ENCODE results near the gene PPP6R2. TPM values are rescaled to one million over a fixed set of nuclear protein-coding genes. Genes with fewer than 3 reads are reported as not detected.

PPP6R2 gene
- total RNA-seq, 1 experiment from 2014 or later = 42.6 TPM

GRCh38 chr22:50314081-50314454 lies 29.1 kb upstream of the PPP6R2 start:
- no peak overlapping the region for H2AK5ac ChIP-seq (ENCODE audit: insufficient read length, low read length)
- H3K36me3 Mint-ChIP-seq (ENCODE audit: insufficient read depth in 1 of 3, low read depth in 3 of 3) = no peaks in the 10 kb centered on the region; a peak in 1 of 7 replicates
- no peaks in the 10 kb centered on the region for H3K9me3 ChIP-seq (ENCODE audit: control insufficient read depth, low read depth, low read length)
- no peak overlapping the region for H2BK15ac ChIP-seq (ENCODE audit: low read depth, low read length)
- H3K23ac ChIP-seq (ENCODE audit: insufficient read length, low read depth, low read length) = no peak overlapping the region
- no peak overlapping the region for H2BK12ac ChIP-seq (ENCODE audit: insufficient read length, low read depth, low read length)
- no peaks in the 10 kb centered on the region for H3K9me3 Mint-ChIP-seq
- DNase-seq = no peak
- no peak overlapping the region for H3K4ac ChIP-seq (ENCODE audit: low read depth, low read length)
- peaks cover 2% of the 10 kb centered on the region for H4K20me1 ChIP-seq (ENCODE audit: control insufficient read depth, insufficient read depth, insufficient read length)
- peak overlapping the region in 1 of 3 experiments; percentile 16; a peak in 2 of 7 replicates for H3K27ac Mint-ChIP-seq
- H2AFZ ChIP-seq (ENCODE audit: low read length) = no peak overlapping the region
- no peak overlapping the region for H2BK5ac ChIP-seq (ENCODE audit: insufficient read length, low read length)
- no peak overlapping the region for H3K18ac ChIP-seq (ENCODE audit: insufficient read length, low read depth, low read length)
- H4K8ac ChIP-seq (replicated peaks; ENCODE audit: insufficient read length, low read depth, low read length) = no peak overlapping the region
- no peak overlapping the region for H3K14ac ChIP-seq (ENCODE audit: insufficient read depth, low read length)
- no peak overlapping the region for H3K9ac ChIP-seq (ENCODE audit: extremely low read depth, insufficient read length, low read length)
- TF ChIP-seq, protein P1, sequence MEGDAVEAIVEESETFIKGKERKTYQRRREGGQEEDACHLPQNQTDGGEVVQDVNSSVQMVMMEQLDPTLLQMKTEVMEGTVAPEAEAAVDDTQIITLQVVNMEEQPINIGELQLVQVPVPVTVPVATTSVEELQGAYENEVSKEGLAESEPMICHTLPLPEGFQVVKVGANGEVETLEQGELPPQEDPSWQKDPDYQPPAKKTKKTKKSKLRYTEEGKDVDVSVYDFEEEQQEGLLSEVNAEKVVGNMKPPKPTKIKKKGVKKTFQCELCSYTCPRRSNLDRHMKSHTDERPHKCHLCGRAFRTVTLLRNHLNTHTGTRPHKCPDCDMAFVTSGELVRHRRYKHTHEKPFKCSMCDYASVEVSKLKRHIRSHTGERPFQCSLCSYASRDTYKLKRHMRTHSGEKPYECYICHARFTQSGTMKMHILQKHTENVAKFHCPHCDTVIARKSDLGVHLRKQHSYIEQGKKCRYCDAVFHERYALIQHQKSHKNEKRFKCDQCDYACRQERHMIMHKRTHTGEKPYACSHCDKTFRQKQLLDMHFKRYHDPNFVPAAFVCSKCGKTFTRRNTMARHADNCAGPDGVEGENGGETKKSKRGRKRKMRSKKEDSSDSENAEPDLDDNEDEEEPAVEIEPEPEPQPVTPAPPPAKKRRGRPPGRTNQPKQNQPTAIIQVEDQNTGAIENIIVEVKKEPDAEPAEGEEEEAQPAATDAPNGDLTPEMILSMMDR (conservative IDR thresholded peaks at IDR 0.05) = no peak
- peaks cover 6 to 7% of the 10 kb centered on the region in 2 experiments for H3K4me1 Mint-ChIP-seq
- peaks cover 5% of the 10 kb centered on the region for H3K27me3 Mint-ChIP-seq (ENCODE audit: low read depth)
- H3K79me1 ChIP-seq (ENCODE audit: insufficient read depth, low read depth, low read length, poor library complexity, severe bottlenecking) = no peaks in the 10 kb centered on the region
- H3K27ac ChIP-seq (ENCODE audit: insufficient read length, low read depth, low read length) = no peak overlapping the region
- H2BK120ac ChIP-seq (ENCODE audit: low read depth, low read length, poor library complexity, severe bottlenecking) = no peak overlapping the region
- H4K5ac ChIP-seq (ENCODE audit: insufficient read length, low read depth, low read length) = no peak overlapping the region
- H3K4me1 ChIP-seq (ENCODE audit: insufficient read depth, low read length) = no peaks in the 10 kb centered on the region
- H3T11ph ChIP-seq (ENCODE audit: low read length) = no peak overlapping the region
- no peak overlapping the region for H4K91ac ChIP-seq (ENCODE audit: insufficient read length, low read depth, low read length)
- no peak overlapping the region for H2BK20ac ChIP-seq (ENCODE audit: low read depth, low read length, poor library complexity, severe bottlenecking)
- no peak overlapping the region for H3K4me2 ChIP-seq (ENCODE audit: insufficient read depth, insufficient read length, low read length)
- H3K79me2 ChIP-seq (ENCODE audit: insufficient read depth, low read length) = no peaks in the 10 kb centered on the region
- H3K56ac ChIP-seq (ENCODE audit: insufficient read length, low read depth, low read length) = no peak overlapping the region
- no peaks in the 10 kb centered on the region for H3K27me3 ChIP-seq (ENCODE audit: insufficient read depth, low read length)
- no peak overlapping the region for H3K4me3 Mint-ChIP-seq
- no peaks in the 10 kb centered on the region for H3K23me2 ChIP-seq (ENCODE audit: insufficient read length, low read depth, low read length, poor library complexity, severe bottlenecking)
- WGBS (ENCODE audit: extremely low coverage, insufficient read length, low lambda C conversion rate) = no CpG with 5 or more reads among the region's 14 CpGs

Data from H9 (cell line).